Epithelial cell of proximal tubule (primary cell): Measurements from ENCODE around the gene TEX19. TPM values are rescaled to one million over a fixed set of nuclear protein-coding genes. Genes with fewer than 3 reads are reported as not detected.

ENCODE experiments used
- DNase-seq: peaks from one replicate; pipeline ENCODE4 v3.0.0-alpha.2; 2011; ENCODE audit warnings: low read depth
- H3K4me3 ChIP-seq: 2 replicates; pipeline ENCODE4 v1.5.1; 2011; ENCODE audit warnings: low read depth, mild to moderate bottlenecking, low read length
- total RNA-seq: library from RNA; depleted of rRNA; stranded (reverse); fragments of >200 nt; gene quantifications from 2 replicates; pipeline ENCODE4 v1.2.3, GENCODE V29; 2015
- TF ChIP-seq, protein P1 (sequence below): conservative IDR thresholded peaks from 2 replicates; pipeline ENCODE4 v1.5.1; 2012; ENCODE audit warnings: low read depth, mild to moderate bottlenecking, low read length

TEX19 gene
- total RNA-seq, 1 donor from 2014 or later = not detected

DNA sequence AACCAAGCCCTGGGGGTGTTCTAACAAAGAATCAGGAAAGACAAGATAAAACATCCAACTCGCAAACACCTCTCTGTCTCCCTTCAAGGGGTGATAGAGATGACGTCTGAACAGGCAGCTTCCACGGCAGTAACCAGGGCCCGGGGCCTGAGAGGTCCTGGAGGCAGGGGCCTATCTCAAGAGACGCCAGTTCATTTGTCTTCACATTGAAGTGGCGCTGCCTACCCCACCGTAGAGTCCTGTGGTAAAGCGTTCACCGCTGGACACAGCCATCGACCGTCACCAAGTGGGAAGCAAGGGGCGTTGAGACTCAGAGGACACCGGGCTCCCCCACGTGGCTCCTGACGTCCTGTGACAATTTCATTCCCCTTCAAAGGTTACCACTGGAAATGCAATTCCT lies 33.9 kb downstream of the TEX19 start:
- TF ChIP-seq, protein P1, sequence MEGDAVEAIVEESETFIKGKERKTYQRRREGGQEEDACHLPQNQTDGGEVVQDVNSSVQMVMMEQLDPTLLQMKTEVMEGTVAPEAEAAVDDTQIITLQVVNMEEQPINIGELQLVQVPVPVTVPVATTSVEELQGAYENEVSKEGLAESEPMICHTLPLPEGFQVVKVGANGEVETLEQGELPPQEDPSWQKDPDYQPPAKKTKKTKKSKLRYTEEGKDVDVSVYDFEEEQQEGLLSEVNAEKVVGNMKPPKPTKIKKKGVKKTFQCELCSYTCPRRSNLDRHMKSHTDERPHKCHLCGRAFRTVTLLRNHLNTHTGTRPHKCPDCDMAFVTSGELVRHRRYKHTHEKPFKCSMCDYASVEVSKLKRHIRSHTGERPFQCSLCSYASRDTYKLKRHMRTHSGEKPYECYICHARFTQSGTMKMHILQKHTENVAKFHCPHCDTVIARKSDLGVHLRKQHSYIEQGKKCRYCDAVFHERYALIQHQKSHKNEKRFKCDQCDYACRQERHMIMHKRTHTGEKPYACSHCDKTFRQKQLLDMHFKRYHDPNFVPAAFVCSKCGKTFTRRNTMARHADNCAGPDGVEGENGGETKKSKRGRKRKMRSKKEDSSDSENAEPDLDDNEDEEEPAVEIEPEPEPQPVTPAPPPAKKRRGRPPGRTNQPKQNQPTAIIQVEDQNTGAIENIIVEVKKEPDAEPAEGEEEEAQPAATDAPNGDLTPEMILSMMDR = no peak
- no peak overlapping the region for H3K4me3 ChIP-seq
- no peak for DNase-seq

DNA sequence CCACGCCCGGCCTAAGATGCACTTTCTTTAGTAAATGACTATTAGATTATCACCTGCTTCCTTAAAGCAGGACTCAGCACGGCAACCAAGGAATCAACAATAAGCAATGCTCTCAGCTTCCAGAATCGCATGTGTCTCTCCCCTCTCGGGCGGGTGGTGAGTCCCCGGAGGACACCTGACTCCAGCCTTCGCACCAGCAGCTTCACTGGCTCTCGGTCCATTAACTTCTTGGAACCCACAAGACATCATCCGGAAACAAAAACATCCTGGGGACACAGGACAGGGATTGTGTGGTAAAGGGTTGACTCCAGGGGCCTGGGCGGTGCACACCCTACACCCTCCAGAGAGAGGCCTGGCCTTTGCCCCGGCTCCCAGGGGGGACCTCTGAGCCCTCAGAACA lies 35.2 kb downstream of the TEX19 start:
- TF ChIP-seq, protein P1 = no peak
- no peak overlapping the region for H3K4me3 ChIP-seq
- no peak for DNase-seq

DNA sequence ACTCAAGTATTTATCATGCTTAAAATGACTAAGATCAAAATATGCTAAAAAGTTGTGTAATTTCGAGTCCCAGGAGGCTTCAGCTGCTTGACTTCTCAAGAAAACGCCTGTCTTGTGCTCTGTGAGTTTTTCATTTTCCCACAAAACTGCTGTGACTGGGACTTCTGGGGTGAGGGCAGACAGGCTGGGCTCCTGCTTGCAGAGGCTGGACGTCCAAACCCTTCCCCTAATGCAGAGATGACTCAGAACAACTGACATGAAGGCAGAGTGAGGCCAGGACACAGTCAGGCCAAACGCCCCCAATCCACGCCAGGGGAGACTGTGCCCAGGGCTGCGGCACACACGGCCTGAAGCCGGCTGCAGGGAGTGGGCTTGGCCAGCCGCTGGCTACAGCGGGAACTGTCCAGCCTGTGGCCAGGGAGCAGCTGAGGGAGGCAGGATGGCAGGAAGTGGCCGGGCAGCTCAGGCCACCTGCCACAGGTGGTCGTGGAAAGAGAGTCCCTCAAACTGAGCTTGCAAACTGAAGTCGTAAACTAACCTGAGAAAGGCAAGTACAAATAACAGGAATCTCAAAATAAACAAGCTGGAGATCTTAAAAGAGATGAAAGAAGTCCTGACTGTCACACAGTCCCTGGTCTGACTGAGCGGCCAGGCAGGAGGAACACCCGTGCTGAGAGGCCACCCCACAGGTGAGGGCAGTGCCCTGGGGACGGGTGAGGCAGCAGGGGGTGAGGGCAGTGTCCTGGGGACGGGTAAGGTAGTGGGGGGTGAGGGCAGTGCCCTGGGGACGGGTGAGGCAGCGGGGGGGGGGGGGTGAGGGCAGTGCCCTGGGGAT lies 37.8 kb downstream of the TEX19 start:
- no peak overlapping the region for H3K4me3 ChIP-seq
- TF ChIP-seq, protein P1 = no peak
- no peak for DNase-seq

DNA sequence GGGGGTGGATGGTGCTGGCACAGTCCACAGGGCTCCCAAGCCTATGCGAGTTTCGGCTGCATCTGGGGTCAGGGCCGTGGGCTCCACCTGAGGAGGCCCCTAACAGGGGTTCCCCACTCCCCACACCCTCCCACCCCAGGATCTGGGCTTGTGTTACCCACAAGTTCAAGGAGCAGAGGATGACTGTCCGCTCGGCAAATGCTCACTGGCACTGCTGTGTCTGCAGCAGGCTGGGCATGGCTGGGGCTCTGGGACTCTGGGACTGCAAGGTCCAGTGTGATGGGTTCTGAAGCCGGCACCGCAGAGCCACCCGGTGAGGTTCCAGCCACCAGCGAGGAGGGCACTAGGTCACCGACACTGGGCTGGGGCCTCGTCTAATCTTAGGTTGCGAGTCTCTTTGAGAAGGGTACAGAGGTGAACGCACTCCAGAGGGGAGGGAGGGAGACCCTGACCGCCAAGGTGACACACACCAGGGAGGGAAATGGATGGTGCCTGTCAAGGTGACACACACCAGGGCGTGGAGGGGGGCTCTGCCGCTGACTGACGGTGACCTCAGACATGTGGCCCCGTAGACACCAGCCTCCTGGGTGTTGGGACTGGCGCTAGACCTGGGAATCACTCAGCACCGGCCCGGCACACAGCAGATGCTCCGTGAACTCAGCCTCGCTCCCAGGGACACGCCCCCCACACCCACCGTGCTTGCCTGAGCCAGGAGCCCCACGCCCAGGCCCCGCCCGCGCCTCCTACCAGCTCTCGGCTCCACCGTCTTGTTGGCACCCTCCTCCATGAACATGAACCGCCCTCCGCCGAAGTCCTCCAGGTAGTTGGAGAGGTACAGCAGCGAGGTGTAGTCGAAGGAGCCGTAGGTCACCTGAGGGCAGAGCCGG lies 38.6 kb downstream of the TEX19 start:
- DNase-seq = no peak
- H3K4me3 ChIP-seq = no peak overlapping the region
- TF ChIP-seq, protein P1 = no peak

DNA sequence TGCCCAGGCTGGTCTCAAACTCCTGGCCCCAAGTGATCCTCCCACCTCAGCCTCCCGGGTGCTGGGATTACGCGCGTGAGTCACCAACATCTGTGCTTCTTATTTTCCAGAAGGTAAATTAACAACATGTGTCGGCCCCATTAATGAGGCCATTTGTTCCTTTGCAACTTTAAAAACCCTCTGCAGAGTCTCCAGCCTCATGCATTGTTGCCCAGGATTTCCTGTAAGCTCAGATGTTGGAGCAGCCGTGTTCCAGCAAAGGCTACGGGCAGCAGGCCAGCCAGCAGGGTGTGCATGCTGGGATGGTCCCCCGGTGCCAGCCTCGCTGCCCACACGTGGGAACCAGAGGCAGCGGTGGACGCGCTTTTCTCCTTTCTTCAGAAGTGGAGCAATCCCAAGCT lies 40.0 kb downstream of the TEX19 start:
- no peak overlapping the region for H3K4me3 ChIP-seq
- TF ChIP-seq, protein P1 = no peak
- DNase-seq = no peak

DNA sequence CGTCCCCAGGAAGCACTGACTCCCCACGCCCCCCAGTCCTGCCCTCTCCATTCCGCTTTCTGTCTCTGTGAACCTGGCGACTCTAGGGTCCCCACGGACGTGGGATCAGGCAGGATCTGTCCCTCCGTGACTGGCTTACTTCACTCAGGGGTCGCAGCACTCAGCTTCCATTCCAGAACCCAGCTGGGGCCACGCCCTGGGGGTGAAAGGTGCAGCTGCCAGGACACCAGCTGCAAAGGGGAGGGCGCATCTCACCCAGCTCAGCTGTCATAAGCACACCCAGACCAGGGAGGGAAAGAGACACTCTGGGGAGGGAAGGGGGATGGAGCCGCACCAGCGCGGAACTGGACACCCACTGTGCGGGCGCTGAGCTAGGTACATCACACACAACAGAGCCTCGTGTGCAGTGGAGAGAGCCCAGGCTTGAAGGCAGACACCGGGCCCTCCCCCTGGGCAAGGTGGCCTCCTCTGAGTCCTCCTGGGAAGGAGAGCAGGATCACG lies 40.6 kb downstream of the TEX19 start:
- TF ChIP-seq, protein P1 = no peak
- H3K4me3 ChIP-seq = no peak overlapping the region
- no peak for DNase-seq
